ENCODE measurements around the gene FAM185A.
"Not testable (repeated sequence)": the region's sequence is repeated elsewhere in the genome, so short reads cannot be mapped to it uniquely, and the experiment has no call there.

FAM185A gene

GRCh38 chr7:102833343-102833742, 84.5 kb downstream of the FAM185A start:
- no peak for DNase-seq

- DNase-seq, result no peak
Measured at GRCh38 chr7:102834466-102834865, 85.7 kb downstream of the FAM185A start.

- no peak for DNase-seq
Measured at GRCh38 chr7:102834999-102835398, 86.2 kb downstream of the FAM185A start.

- no peak for DNase-seq
Measured at GRCh38 chr7:102836191-102836919, 87.6 kb downstream of the FAM185A start.

- DNase-seq, result no peak
Measured at GRCh38 chr7:102836977-102837376, 88.2 kb downstream of the FAM185A start.

- DNase-seq, result no peak
Measured at GRCh38 chr7:102837802-102838201, 89.0 kb downstream of the FAM185A start.

GRCh38 chr7:102838572-102839101, 89.8 kb downstream of the FAM185A start:
- DNase-seq, result not testable (repeated sequence)

- no peak for DNase-seq
Measured at GRCh38 chr7:102840404-102840803, 91.6 kb downstream of the FAM185A start.

GRCh38 chr7:102841290-102841689, 92.5 kb downstream of the FAM185A start:
- no peak for DNase-seq

GRCh38 chr7:102842284-102842683, 93.5 kb downstream of the FAM185A start:
- no peak for DNase-seq

- DNase-seq, result no peak
Measured at GRCh38 chr7:102843850-102844249, 95.1 kb downstream of the FAM185A start.

GRCh38 chr7:102845346-102845745, 96.5 kb downstream of the FAM185A start:
- no peak for DNase-seq

GRCh38 chr7:102849079-102849478, 100.3 kb downstream of the FAM185A start:
- DNase-seq, result no peak

- DNase-seq, result no peak
Measured at GRCh38 chr7:102849538-102849937, 100.7 kb downstream of the FAM185A start.

GRCh38 chr7:102856036-102856435, 107.2 kb downstream of the FAM185A start:
- DNase-seq, result no peak
